HG03196 (cell line): ENCODE data around the gene MTURN.

ENCODE experiments used
- ATAC-seq: cut with Tn5 transposase; IDR thresholded peaks from one replicate; pipeline ENCODE4 v1.9.1; 2021; ENCODE audit not compliant: unreplicated experiment

MTURN gene

DNA sequence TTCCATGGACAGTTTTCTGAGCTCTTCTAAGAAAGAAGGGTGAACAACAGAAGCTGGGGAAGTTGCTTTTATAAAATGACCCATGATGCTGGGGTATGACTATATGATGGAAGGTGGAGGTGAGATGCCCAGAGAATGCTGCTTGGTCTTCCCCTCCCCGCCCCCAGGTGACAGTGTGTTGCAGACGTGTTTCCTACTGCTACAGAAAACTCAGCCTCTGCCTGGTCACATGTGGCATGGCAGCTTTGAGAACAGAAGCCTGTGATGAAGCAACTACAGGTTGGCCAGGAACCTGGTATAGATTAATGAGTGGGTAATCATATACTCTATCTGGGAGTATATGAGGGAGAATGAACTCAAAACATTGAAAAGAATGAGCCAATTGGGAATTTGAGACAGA lies 67.1 kb downstream of the MTURN start:
- ATAC-seq, result no peak

DNA sequence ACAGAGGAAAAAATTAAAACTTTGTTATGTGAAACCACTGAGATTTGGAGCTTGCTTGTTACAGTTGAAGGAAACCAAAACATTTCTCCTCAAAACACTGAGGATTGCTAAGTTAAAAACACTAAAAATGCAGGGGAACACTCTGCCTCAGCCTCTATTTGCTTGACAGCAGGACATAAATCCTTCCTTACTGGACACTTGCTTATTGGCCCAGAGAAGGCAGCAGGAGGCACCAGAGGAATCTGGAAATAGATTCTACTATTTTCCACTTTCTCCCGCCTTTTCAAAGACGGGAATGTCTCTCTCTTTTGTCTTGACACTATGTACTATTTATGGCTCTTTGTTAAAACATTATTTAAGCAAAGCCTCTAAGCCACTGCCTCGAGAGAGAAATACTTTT lies 67.9 kb downstream of the MTURN start:
- ATAC-seq, result no peak

DNA sequence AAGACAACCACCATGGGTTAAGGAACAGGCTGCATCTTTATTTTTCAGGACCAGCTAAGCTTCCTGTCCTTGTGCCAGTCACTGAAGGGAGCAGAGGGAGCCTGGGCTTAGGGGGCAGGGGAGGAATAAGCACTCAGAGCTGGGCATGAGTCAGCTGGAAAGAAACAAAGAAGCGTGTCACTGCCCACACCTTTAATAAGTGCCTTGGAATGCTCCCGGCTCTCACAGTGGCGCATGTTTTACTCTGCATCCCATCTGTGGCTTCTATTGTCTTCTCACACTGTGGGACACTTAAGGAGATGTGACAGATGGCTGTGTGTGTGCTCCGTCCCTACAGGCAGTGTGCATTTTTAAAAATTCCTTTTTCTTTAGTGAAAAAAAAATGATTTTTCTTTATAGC lies 71.7 kb downstream of the MTURN start:
- ATAC-seq, result no peak

DNA sequence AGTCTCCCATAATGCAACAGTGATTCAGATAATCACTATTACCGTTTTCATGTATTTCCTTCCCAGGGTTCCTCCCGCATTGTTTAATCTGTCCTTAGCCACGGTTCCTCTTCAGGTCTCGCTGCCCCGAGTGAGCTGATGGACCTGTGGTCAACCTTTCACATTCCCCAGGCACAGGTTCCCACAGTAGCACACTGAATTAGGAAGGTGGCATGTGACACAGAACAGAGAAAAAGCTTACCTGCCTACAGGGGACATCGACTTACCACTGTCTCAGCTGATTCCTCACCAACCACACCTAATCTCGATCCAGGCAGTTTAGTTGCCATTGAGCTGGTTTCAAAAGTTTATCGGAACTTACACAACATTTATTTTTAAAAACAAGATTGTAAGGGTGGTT lies 72.2 kb downstream of the MTURN start:
- no peak for ATAC-seq

DNA sequence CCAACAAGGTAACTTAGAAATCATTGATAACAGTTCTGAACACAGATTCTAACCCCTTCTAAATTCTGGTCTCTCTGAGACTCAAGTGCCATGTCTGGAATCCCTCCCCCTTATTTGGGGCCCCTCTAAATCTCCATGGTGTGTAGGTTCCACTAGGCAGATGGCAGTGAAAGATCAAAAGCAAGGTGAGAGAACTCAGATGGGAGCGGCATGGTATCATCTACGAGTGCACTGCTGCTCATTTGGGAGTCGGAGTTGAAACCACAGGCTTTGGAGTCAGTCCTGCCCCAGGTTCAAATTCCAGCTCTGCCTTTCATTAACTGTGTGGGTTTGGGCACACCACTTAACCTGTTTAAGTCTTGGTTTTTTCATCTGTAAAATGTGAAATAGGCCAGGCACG lies 72.6 kb downstream of the MTURN start:
- no peak for ATAC-seq

DNA sequence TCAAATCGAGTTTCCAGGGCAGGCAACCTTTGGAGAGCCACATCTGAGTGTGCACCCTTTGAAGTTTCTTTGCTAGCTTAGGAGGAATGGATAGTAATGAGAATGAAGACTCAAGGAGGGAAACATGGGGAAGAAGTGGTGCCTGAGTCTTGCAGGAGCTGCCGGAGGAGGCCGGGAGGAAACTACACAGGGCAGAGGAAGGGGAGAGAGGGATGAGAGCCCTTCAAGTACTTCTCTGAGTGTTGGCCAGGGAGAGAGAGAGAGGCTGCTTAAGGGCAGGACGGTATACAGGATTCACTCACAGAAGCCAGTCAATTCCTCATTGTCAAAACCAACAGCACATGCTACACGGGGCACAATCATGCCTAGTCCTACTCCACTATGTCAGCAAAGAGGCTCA lies 75.2 kb downstream of the MTURN start:
- ATAC-seq, result no peak
